Measurements from ENCODE around the gene UBE2G2. TPM values are rescaled to one million over a fixed set of nuclear protein-coding genes. Genes with fewer than 3 reads are reported as not detected.

The UBE2G2 gene
- total RNA-seq, 1 experiment from 2014 or later, result 117 TPM

- TF ChIP-seq ATF6 (CRISPR knock-in tag; IDR thresholded peaks at IDR 0.05) (no peak), EMX1 (CRISPR knock-in tag; IDR thresholded peaks at IDR 0.05) (no peak), ZBTB21 (CRISPR knock-in tag; IDR thresholded peaks at IDR 0.05; ENCODE audit: borderline replicate concordance) (no peak), GRHL2 (CRISPR knock-in tag; IDR thresholded peaks at IDR 0.05; ENCODE audit: insufficient replicate concordance, severe bottlenecking) (no peak), SP1 (CRISPR knock-in tag; conservative IDR thresholded peaks at IDR 0.05) (no peak), NFE2L1 (CRISPR knock-in tag; IDR thresholded peaks at IDR 0.05) (no peak), ZNF396 (CRISPR knock-in tag; IDR thresholded peaks at IDR 0.05; ENCODE audit: borderline replicate concordance) (no peak), IRF2 (CRISPR knock-in tag; IDR thresholded peaks at IDR 0.05; ENCODE audit: borderline replicate concordance, low read depth) (no peak), HMGXB4 (CRISPR knock-in tag; IDR thresholded peaks at IDR 0.05) (no peak), PRRX2 (CRISPR knock-in tag; IDR thresholded peaks at IDR 0.05) (no peak), ZNF232 (CRISPR knock-in tag; IDR thresholded peaks at IDR 0.05) (no peak), ZNF121 (CRISPR knock-in tag; IDR thresholded peaks at IDR 0.05) (no peak), USF2 (CRISPR knock-in tag; IDR thresholded peaks at IDR 0.05) (no peak), RORB (CRISPR knock-in tag; IDR thresholded peaks at IDR 0.05) (no peak)
- Mint-ChIP-seq H3K27ac (no peak overlapping the region), H3K9me3 (peaks cover 87% of the 10 kb centered on the region), H3K36me3 (peaks cover 75% of the 10 kb centered on the region), H3K4me1 (peaks cover 15% of the 10 kb centered on the region; the same call in 1 of the 2 replicates), H3K27me3 (ENCODE audit: low read depth) (peaks cover 26% of the 10 kb centered on the region), H3K4me3 (no peak overlapping the region)
- ATAC-seq, result no peak
- DNase-seq (ENCODE audit: low spot score), result no peak
- CTCF ChIA-PET, result interaction anchor here (0.8 to 1.5 kb wide), 7 partner anchors 11 to 382 kb away, joined by 3 to 5 read pairs (median 4); partner anchors contain the start of gene TSPEAR
- POLR2A ChIA-PET, result no interaction called here
Measured at GRCh38 chr21:44742418-44743153, 59.0 kb downstream of the UBE2G2 start.

- no peak for DNase-seq (ENCODE audit: low spot score)
- ChIA-PET POLR2A (no interaction called here), CTCF (interaction anchor here (0.8 to 1.5 kb wide), 7 partner anchors 11 to 381 kb away, joined by 3 to 5 read pairs (median 4); partner anchors contain the start of gene TSPEAR)
- H3K4me3 Mint-ChIP-seq, result no peak overlapping the region
- H3K4me1 Mint-ChIP-seq, result peaks cover 14% of the 10 kb centered on the region; the same call in 1 of the 2 replicates
- H3K36me3 Mint-ChIP-seq, result peaks cover 73% of the 10 kb centered on the region
- peaks cover 20% of the 10 kb centered on the region for H3K27me3 Mint-ChIP-seq (ENCODE audit: low read depth)
- peaks cover 85% of the 10 kb centered on the region for H3K9me3 Mint-ChIP-seq
- no peak overlapping the region for H3K27ac Mint-ChIP-seq
- ATAC-seq, result no peak
- TF ChIP-seq ZBTB21 (CRISPR knock-in tag; IDR thresholded peaks at IDR 0.05; ENCODE audit: borderline replicate concordance) (no peak), ATF3 (CRISPR knock-in tag; conservative IDR thresholded peaks at IDR 0.05) (no peak), MLX (CRISPR knock-in tag; IDR thresholded peaks at IDR 0.05) (no peak), PRDM15 (CRISPR knock-in tag; IDR thresholded peaks at IDR 0.05) (no peak), RELA (CRISPR knock-in tag; IDR thresholded peaks at IDR 0.05; ENCODE audit: borderline replicate concordance) (no peak), NFATC4 (CRISPR knock-in tag; IDR thresholded peaks at IDR 0.05) (no peak), EMX1 (CRISPR knock-in tag; IDR thresholded peaks at IDR 0.05) (no peak), ZNF396 (CRISPR knock-in tag; IDR thresholded peaks at IDR 0.05; ENCODE audit: borderline replicate concordance) (no peak), ZNF317 (CRISPR knock-in tag; IDR thresholded peaks at IDR 0.05; ENCODE audit: borderline replicate concordance, low read depth) (no peak), ZNF512 (CRISPR knock-in tag; IDR thresholded peaks at IDR 0.05; ENCODE audit: borderline replicate concordance) (no peak), ETV6 (CRISPR knock-in tag; IDR thresholded peaks at IDR 0.05) (no peak), ZNF219 (CRISPR knock-in tag; IDR thresholded peaks at IDR 0.05; ENCODE audit: borderline replicate concordance) (no peak)
Measured at GRCh38 chr21:44741921-44742320, 59.7 kb downstream of the UBE2G2 start.
